ENCODE measurements around the gene GP9.
"Not testable (repeated sequence)": the region's sequence is repeated elsewhere in the genome, so short reads cannot be mapped to it uniquely, and the experiment has no call there.

GP9 gene

DNA sequence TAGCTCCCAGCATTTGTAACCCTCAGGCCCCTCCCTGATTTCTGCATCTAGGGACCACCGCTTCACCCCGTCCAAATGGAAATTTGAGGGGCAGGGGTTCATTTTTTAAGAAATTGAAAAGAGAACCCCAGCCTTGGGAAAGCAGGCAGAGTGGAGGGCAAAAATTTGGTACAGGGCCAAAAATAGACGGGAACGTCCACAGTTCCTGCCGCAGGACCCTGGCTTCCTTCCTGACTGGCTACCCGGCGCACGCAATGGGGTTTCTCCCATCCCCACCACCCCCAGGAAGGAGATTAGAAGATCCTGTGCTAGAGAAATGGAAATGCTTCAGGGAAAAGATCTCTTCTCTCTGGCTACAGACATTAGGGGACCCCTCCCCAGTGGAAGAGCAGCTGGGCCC is 20.9 kb downstream of the GP9 start:
- no peak for DNase-seq

DNA sequence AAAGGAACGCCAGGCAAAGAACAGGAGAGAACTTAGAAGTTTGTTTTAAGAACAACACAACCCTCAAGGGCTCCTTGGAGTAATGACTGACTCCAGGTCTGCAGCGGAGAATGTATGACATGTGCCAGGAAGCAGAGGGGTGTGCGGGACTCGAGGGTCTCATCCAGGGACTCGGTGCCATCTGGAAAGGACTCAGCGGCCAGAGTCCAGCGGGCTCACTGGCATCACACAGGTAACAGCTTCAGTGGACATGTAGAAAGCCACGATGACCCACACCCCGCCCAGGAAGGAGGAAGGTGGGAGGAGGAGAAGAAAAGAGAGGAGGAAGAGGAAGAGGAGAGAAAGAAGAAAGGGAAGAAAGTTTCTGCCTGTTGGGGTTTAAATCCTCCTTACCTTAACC is 21.4 kb downstream of the GP9 start:
- DNase-seq = no peak

DNA sequence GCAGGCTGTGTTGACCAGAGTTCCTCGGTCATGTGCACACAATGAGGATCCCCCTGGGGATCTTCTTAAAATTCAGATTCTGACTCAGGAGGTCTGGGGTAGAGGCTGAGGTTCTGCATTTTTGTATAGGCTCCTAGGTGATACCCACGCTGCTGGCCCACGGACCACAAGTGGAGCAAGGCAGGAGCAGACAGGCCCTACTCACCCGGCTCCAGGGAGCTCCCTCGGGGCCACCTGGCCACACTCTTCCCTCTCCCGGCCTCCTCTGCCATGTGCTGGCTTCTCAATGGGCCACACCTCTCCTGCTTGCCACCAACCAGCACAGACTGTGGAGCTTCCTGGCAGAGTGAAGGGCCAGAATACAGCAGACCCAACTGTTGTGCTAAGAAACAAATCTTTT is 23.9 kb downstream of the GP9 start:
- DNase-seq = no peak

DNA sequence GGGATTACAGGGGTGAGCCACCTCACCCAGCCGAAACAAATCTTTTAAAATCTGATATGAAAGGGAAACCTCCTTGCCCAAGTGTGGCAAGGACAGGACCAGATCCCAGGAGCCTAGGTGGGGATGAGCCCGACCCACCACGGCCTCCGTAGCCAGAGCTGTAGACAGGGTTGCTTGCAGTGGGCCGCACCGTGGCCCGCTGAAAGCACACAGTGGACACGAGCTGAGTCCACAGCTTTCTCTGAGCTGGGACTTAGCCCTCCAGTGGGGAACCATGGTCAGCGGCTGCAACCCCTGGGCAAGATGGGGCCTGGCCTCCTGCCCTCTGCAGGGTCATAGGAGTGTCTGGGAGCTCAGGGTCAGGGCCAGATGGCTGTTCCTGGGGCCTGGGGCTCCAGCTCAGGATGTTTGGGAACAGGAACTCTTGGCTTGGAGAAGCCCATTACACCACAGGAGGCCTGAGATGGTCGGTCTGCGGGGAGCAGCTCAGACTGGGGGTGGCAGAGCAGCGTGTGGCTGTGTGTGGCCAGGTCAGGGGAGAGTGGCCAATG is 24.7 kb downstream of the GP9 start:
- DNase-seq = no peak

DNA sequence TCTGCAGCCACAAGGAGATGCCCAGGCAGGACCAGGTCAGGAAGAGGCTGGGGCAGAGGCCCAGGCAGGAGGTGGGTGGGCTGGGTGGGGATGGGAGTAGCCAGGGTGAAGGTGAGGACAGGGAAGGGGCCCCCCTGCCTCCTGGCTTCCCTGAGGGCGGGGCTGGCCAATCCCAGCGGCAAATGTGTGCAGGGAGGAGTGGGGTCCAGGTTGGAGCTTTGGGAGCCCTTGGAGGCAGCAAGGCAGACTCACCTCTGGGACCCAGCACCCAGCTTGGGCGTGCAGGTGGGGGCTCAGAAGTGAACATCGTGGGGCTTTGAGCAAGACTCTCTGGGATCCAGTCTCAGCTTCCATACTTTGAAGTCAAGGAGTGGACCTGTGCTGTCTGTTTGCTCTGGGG is 25.2 kb downstream of the GP9 start:
- no peak for DNase-seq

DNA sequence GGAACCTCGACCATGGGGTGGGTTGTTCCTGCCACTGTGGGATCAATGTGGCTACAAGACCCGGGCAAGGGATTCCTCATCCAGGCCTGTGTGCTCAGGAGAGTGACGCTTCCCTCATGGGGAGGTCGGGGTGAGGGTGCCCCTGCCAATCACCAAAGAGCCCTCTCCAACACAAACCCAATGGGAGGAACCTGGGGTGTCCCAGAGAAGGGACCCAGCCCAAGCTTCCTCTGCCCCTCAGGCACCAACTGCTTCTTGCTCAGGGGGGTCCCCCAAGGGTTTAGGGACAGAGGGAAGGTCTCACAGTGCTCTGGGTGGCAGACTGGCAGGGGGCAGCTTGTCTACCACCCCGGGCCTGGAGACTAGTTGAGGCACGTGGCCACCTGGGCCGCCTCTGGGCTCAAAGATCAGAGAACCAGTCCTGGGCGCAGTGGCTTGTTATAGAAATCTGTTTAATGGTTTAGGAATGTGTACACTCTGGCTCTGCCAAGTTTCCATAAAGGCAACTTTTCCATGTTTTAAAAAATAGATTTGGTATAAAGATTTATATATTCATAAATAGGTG is 26.6 kb downstream of the GP9 start:
- no peak for DNase-seq

DNA sequence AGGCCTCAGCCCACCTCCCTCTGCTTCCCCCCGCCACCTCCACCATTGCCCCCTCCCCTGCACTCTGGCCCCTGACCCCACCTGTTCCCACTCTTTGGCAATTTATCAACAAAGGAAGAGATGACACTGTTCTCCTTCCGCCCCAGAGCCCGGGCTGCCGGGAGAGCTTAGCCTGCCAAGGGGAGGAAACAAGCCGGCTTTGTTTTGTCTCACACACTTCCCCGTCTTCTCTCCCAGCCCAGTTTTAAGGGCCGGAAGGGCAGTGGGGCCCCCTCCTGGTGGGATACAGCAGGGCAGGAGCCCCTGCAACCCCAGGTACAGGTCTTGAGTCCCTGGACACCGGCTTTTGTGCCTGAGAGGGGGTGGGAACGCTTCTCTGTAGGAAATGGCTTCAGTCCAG is 27.3 kb downstream of the GP9 start:
- DNase-seq = not testable (repeated sequence)

DNA sequence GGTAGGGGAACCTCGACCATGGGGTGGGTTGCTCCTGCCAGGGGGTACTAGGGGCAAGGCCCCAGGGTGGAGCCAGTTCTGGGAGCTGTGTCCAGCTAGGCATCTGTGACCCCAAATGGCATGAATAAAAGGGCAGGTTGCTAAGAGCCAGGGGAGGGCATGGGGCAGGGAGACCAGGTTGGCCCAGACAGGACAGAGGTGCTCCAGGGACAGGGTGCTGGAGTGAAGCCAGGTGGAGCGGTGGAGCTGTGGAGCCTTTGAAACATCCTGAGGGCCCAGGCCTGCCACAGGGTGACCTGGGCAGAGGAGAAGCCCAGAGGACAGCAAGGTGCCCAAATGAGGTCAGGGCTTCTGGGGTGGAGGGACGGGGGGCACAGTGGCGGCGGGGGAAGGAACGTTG is 27.7 kb downstream of the GP9 start:
- DNase-seq = not testable (repeated sequence)

DNA sequence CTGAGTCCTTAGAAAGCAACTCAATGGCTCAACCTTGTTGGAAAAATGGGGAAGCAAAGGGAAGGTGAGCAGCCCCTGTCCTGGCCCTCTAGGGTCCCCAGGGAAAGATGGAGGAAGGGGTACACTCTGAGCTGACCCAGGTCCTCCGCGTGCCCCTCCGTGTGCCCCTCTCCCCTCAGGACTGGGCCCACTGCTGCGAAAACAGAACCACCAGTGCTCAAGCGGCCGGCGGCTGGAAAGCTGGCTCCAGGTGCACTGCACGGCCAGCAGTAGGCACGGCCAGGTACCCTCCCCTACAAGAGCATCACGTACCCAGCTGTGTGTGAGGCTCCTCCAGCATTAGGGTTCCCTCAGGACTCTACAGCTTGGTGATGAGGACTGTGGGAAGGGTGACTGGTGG is 34.7 kb downstream of the GP9 start:
- DNase-seq = no peak

DNA sequence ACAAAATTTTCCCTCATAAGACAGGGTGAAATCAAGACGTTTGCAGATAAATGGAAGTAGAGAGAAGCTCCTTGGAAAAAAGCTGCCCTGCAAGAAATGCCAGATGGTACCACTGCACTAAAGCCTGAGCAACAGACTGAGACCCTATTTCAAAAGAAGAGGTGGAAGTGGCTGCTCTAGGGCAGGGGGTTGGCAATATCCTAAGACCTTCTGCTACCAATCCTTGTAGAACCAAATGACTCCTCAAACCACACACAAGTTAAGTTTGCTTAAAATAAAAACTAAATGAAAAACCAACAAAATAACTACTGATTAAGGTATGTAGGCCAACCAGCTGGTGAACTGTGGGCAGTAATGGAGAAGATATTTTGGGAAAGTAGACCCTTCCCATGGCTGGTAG is 39.7 kb downstream of the GP9 start:
- DNase-seq = no peak

DNA sequence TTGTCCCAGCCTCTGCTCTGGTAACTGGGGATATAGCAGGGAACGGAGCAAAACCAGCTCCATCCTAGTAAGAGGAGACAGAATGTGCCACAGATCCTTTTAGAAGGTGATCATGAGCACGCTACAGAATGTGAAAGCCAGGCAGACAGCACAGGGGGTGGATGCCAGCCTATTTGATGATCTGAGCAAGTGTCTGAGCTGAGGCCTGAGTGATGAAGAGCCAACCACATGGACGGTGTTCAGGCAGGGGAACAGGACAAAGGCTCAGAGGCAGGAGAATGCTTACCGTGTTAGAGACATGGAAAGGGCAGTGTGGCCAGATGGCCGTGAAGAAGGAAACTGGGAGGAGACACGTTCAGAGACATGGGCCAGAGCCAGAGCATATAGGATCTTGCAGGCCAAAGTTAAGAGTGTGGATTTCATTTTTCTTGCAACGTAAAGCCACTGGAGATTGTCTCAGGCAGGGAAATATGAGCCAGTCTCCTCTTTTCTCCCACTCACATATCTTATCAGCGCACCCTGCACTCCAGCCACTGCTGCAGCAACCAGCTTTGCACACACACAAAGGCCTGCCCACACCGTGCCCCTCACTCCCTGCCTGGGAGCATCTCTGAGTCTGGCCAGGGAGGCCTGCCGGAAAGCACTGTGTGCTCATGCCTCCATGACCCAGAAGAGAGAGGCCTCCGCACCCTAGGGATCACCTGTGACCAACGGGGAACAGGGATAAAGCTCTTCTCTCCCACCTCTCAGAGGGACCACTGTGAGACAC is 41.0 kb downstream of the GP9 start:
- DNase-seq = no peak

DNA sequence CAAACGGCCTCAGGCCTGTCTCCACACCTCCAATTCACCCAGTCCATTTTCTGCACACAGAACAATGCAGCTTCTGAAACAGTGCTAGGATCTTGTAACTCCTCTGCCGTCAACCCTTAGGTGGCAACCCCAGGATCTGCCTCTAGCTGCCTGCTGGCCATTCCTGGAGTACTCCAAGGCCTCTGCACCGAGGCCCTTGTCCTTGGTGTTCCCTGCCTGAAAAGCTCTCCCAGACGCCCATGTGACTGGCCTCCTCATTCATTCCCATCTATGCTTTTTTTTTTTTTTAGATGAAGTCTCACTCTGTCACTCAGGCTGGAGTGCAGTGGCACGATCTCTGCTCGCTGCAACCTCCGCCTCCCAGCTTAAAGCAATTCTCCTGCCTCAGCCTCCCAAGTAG is 42.7 kb downstream of the GP9 start:
- no peak for DNase-seq

DNA sequence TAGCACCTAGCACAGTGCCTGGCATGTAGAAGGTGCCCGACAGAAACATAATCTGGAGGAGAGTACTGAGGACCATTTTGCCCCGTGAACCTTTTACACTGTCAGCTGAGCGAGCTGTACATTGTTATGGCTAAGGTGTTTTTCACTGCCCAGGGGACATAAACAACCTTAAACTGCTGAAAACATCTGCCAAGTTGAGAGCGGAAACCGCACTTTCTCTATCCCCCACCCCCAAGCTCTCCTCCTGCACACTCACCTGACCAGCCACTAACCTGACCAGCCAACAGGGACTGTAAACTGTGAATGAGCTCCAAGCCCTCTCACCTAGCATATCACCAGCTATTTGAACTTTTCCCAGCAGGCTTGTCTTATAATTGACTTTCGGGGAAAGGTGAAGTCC is 43.5 kb downstream of the GP9 start:
- no peak for DNase-seq

DNA sequence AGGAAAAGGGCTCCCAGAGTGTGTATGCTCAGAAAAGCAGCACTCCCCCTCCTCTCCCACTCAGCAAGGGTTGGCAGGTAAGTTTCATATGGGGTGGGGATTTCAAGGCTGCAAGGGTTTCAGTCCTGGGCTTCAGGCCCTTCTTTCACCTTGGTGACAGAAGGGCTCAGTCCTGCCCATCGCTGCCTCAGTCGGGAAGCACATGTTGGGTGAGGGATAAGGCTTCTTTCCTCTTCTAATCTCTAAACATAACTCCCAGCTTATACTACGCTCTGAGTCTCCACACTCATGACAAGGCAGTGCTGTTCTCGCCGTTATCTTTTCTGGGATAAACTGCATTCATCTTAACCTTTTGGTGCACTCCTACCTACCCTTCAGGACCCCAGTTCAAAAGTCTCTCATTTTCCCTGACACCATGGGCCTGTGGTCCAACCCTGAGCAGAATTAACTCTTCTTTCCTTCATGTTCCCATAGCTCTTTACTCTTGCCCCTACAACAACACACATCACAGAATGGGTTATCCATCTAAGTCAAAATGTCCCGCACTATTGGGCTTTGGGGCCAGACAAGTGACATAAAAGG is 44.0 kb downstream of the GP9 start:
- no peak for DNase-seq

DNA sequence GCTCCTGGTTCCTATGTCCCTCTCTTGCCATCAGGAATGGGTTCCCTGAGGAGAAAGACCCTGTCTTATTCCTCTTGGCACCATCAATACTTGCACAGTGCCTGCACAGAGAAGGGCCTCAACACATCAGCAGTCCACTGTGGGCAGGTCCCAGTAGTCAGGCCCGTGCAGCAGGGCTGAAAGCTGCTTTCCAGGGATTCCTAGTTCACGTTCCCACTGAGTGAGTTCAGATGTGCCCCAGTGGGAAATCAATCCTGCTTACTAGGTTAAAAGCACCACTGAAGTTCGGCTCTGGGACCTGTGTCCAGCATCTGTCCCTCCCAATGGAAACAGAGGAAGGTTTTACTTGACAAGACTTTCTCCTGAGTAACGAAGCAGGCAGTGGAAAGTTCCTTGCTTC is 45.3 kb downstream of the GP9 start:
- no peak for DNase-seq

DNA sequence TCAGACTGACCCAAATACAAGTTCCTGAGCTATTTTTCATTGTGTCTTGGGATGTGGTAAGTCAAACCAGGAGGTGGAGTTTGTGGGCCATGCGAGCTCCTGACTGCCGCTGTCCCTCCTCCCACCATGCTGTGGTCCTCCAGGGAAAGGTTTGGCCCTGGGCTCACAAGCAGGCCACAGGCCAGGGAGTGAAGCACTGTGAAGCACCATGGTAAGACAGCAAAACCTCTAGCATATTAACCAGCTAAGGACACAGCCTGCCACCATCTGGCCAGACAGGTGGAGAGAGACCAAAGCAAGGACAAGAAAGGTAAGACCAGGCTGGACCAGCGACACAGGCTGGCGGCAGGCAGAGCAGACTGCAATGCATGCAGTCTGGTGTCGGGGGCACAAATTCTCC is 45.7 kb downstream of the GP9 start:
- DNase-seq = no peak

DNA sequence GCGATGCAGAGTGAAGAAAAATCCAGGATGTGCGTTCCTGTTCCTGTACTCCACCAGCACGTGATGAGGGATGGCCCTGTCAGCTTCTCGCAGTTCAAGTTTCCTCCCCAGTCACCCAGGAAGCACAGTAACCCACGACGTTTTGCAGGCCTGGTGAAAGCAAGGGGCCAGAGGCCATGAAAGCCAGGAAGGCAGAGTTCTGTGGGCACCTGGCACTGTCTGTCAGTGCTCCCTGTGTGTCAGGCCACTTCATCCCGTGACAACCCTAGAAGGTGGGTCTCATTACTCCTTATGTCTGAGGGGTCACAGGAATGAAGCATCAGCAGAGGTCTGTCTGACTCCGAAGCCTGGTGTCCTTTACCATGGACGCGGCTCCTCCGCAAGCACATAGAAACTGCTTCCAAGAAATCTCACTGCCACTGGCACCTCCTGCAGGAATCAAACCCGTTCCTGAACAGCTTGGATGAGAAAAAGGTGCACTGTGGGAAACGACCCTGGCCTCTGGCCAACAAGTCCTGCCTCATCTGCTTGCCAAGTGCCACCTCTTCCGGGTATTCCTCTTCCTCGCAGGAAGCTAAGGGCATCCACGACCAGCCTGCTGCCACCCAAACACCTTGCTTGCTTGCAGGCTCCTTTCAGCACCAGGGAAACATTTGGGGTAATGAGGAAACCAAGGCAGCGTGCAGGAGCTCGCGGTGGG is 46.4 kb downstream of the GP9 start:
- no peak for DNase-seq

DNA sequence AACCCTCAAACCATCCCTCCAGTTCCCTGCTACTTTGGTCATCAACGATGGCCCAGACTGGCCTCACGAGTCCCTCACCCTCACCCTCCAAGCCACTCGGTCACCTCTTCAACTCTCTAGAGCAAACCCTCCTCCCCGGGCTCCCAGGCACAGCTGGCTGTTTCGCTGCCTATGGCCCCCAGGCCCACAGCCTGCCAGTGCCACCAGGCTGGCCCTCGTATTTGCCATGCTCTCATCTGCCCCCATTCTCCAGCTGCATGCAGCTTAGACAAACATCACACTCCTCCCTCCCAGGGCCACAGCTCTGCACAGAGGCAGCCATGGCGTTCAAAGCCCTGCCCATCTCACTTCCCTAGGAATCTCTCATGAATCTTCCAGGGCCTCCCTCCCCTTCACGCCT is 47.2 kb downstream of the GP9 start:
- no peak for DNase-seq

DNA sequence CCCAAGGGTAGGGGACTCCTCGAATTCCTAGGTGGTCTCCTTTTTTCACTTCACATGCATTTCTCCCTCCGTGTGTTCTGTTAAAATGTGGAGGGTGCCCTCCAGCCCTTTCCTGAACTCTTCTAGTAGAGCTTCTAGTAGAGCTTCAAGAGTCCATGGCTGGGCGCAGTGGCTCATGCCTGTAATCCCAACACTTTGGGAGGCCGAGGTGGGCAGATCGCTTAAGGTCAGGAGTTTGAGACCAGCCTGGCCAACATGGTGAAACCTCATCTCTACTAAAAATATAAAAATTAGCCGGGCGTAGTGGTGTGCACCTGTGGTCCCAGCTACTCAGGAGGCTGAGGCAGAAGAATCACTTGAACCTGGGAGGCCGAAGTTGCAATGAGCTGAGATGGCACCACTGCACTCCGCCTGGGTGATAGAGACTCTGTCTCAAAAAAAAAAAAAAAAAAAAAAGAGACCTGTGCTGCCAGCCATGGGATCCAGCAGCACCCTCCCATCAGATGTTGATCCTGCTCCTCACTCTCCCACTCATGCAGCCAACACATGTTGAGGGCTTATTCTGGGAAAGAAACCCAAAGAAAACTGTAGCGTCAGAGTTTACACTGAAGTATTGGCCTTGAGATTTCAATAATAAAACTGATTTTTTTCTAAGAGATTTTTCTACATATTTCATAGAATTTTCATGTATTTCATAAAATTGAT is 50.6 kb downstream of the GP9 start:
- DNase-seq = not testable (repeated sequence)
